ENCODE measurements around the gene CPSF6. TPM values are rescaled to one million over a fixed set of nuclear protein-coding genes. Genes with fewer than 3 reads are reported as not detected.
A peak's percentile ranks its signal among the peaks of the same experiment; 100 is the strongest.

CPSF6 gene
- total and polyA plus RNA-seq, 2 of the 4 experiments (the other 2 are of a cell fraction) = 9.1 to 39.3 TPM

- Histone ChIP-seq H2AK5ac (ENCODE audit: low read depth, low read length) (no peak overlapping the region), H3K23ac (ENCODE audit: low read depth, low read length) (no peak overlapping the region), H2BK20ac (ENCODE audit: low read depth, low read length) (no peak overlapping the region), H3K4ac (ENCODE audit: low read depth, low read length) (no peak overlapping the region), H3K9ac (ENCODE audit: low read depth, low read length) (no peak overlapping the region), H2AFZ (replicated peaks; ENCODE audit: low read length, poor library complexity) (no peak overlapping the region), H3K4me3 (ENCODE audit: insufficient read depth, low read depth, low read length) (no peak overlapping the region), H3K14ac (replicated peaks; ENCODE audit: low read depth, low read length) (no peak overlapping the region), H3K4me1 (ENCODE audit: control insufficient read depth, insufficient read depth, low read length) (no peaks in the 10 kb centered on the region), H3K79me1 (ENCODE audit: low read depth in 1 of 2, low read length in 2 of 2) (no peaks in the 10 kb centered on the region), H4K91ac (ENCODE audit: insufficient read depth, low read depth, low read length) (no peak overlapping the region), H3K9me1 (ENCODE audit: insufficient read depth, low read length) (no peaks in the 10 kb centered on the region), H2AK9ac (replicated peaks; ENCODE audit: low read depth, low read length, poor library complexity) (no peak overlapping the region), H4K20me1 (ENCODE audit: insufficient read depth, low read length) (no peaks in the 10 kb centered on the region), H3K56ac (ENCODE audit: extremely low read depth, insufficient read depth, low read length) (no peak overlapping the region), H3K4me2 (ENCODE audit: low read depth, low read length) (no peak overlapping the region), H3K27me3 (ENCODE audit: control insufficient read depth, insufficient read depth, low read length) (peaks cover 4% of the 10 kb centered on the region), H4K5ac (ENCODE audit: low read depth, low read length) (no peak overlapping the region), H4K8ac (ENCODE audit: low read depth in 2 of 2, low read length in 2 of 2) (no peak overlapping the region), H3K36me3 (ENCODE audit: control insufficient read depth, insufficient read depth, low read length) (no peaks in the 10 kb centered on the region), H2BK120ac (ENCODE audit: low read depth, low read length) (no peak overlapping the region), H3K9me3 (ENCODE audit: control insufficient read depth, insufficient read depth, low read length) (no peaks in the 10 kb centered on the region), H2BK15ac (ENCODE audit: low read depth, low read length) (no peak overlapping the region), H3K27ac (ENCODE audit: insufficient read depth, low read length) (no peak overlapping the region), H3K18ac (ENCODE audit: low read depth, low read length) (no peak overlapping the region), H2BK5ac (ENCODE audit: low read depth, low read length, poor library complexity, severe bottlenecking) (no peak overlapping the region)
- dilution Hi-C loops (cut with HindIII; ENCODE audit: low sequenced_read_pairs, unreplicated experiment) = no loop called here
- BruUV-seq (replicated peaks) = no TSS peak
- TF ChIP-seq CEBPB (IDR thresholded peaks at IDR 0.05; ENCODE audit: low read depth, low read length) (peak; percentile 35), POLR2A (IDR thresholded peaks at IDR 0.05; ENCODE audit: low read depth, low read length) (no peak), MAZ (IDR thresholded peaks at IDR 0.05; ENCODE audit: borderline replicate concordance, low read depth, low read length) (no peak)
- WGBS, 2 experiments (ENCODE audit: extremely low coverage in 2 of 2, insufficient read length in 1 of 2) = no CpG with 5 or more reads among the region's 2 CpGs
- in situ Hi-C loops (cut with MboI; ENCODE audit: low sequenced_read_pairs) = no loop called here
- ATAC-seq (ENCODE audit: low read depth) (no peak), DNase-seq (no peak)
- ChIA-PET POLR2A (ENCODE audit: unreplicated experiment) (no interaction called here), CTCF (no interaction called here)
- intact Hi-C loops (cut with micrococcal nuclease) = no loop called here
Observed at GRCh38 chr12:69298947-69299346, 59.6 kb downstream of the CPSF6 start.

All from IMR-90 (cell line).